ENCODE data around the gene HIGD2A.
A peak's percentile ranks its signal among the peaks of the same experiment; 100 is the strongest.

Gene HIGD2A

DNA sequence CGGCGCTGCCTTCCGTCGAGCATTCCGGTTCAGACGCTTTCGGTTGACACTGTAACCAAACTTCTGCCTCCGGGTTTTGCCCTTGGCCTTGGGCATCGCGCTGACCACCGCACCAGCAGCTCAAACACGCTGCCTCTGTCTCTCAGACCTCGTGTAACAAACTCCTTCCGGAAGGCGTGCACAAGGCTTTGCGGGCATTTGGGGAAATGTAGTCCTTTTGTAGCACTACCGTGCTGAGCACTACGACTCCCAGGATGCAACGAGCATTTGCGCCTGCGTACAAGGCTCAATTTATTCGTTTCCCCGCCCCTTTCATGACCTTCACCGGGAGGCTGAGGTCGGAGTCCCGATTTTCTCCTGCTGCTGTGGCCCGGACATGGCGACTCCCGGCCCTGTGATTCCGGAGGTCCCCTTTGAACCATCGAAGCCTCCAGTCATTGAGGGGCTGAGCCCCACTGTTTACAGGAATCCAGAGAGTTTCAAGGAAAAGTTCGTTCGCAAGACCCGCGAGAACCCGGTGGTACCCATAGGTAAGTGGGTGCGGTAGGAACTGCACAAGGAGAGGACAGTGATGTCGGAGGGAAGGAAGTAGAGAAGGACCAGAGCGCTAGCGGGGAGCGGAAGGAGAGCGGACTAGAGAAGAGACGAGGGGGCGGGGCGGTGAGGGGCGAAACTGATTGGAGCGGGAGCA, at the start of gene HIGD2A, which contains the start of gene NOP16:
Gene HIGD2A (plus strand): TSS at position 308 of the 691 bp plus-strand sequence. CDS start 69 bp downstream, at position 377.
Gene NOP16 (minus strand): TSS at position 155 of the 691 bp plus-strand sequence. CDS start 59 bp downstream, at position 96.
- DNase-seq: peak; percentile 85

GRCh38 chr5:176339304-176339703, 49.2 kb upstream of the HIGD2A start:
- DNase-seq: no peak

GRCh38 chr5:176341325-176342157, 47.0 kb upstream of the HIGD2A start:
- no peak for DNase-seq

DNA sequence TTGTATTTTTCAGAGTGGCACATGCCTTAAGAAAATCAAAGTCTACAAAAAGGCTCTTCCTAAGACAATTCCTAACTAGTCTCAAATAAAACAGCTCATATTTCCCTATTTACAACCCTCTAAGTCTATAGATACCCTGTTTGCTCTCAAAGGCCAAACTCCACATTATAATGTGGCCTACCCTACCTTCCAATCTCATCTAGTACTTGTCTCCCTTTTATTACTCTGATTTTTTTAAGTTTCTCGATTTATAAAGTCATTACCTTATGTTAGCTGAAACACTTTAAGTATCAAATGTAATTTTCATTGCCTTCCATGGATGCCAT, 46.4 kb upstream of the HIGD2A start:
- no peak for DNase-seq

DNA sequence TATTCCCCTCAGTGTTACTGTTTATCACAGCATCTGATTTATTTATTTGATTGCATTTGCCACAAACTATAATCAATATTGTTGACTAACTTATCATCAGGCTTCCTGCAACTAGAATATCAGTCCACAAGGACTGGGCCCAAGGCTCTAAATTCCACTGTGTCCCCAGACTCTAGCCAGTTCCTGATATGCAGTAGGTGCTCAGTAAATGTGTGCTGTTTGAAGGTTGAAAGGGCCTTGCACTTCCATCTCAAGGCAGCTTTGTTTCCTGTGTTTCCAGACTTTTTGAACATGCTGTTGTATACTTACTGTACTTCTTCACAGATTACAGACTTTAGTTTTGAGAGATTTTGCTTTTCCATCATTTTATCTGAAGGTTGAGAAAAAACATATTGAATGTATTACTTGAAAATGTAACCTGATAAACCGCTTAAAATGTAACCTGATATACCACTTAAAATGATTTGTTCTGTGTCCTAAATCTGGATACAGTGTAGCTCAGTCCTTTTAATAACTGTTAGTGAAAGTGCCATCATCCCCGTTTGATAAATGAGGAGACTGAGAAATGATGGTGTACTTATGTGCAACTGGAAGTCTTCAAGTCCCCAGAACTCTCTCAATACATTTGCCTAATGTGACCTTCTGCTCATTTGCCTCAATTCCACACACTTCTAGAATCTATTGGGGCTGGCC, 45.6 kb upstream of the HIGD2A start:
- no peak for DNase-seq

GRCh38 chr5:176350416-176350815, 38.1 kb upstream of the HIGD2A start:
- no peak for DNase-seq

GRCh38 chr5:176352116-176352878, 36.3 kb upstream of the HIGD2A start:
- DNase-seq: no peak

DNA sequence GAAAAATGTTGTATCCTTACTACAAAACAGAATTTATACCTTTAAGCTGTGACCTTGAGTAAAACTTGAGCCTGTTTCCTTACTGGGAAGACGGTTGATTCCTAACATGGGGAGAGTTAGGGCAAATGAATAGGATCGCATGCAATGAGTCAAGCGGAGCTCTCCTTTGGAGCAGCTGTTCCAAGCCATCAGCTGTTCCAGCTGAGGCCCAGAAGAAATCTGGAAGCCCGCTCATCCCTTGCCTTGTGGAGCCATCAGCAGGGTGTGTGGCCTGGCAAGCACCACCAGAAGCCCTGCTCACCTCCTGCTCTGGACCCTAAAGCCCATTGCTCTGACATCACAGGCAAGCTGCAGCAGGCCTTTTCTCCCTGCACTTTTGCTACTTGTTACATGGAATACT, 35.0 kb upstream of the HIGD2A start:
- no peak for DNase-seq

DNA sequence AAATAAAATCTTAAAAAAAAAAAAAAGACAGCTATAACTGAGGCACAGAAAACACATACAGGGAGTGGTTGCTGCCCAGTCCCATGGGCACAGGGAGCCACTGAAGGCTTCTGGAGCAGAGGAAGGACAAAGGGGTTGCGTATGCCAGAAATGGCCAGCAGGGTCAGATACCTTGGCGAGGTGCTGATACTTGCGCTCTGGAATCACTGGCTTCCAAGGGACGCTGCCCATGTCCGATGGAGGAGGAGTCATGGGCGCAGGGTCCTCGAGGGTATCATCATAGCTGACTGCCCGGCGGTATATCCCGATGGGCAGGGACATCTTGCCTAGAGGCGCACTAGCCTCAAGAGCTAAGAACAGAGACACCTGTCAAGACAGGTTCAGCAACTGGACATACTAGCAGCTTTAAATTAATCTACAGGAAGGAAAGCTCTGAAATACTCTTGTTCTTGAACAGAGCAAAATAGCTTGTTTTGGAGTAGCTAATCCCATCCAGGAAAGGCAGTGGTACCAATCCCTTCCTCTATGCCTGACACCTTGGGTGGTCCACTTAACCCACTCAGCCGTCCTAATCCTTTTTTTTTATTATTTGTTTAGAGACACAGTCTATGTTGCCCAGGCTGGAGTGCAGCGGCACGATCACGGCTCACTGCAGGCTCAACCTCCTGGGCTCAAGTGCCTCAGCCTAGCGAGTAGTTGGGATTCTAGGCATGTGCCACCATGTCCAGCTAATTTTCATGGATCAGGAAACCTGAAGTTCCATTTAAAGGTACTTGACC, 33.0 kb upstream of the HIGD2A start:
- no peak for DNase-seq

DNA sequence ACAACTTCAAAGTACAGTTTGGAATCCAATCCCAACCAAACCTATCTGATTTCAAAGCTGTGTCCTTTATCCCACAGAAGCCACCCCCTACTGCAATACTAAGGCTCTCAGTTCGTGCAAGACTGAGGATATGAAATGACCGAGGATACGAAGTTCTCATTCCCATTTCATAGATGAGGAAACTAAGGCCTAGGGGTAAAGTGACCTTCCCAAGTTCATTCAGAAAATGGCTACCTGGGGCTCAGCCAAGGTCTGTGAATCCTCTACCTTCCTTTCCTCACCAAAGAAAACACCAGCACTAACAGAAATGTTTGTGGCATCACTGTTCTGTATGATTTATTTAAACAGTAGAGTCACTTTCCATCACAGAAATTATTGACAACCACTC, 32.4 kb upstream of the HIGD2A start:
- DNase-seq: no peak

DNA sequence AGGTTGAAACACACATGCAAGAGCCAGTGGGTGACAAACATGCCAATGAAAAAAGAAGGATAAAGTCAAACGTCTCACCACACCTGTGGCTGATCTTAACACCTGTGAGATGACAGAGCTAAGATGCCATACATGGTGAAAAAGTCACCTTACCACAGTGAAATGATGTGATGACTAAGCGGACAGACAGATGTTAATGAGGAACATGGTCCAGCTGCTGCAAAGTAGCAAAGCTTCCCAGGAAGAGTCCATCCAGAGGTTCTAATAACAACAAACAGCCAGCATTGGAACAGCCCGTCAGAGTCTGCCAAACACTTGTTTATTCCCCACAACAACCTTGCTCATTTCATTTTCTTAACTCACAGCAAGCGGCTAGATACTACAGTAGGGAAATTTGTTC, 28.9 kb upstream of the HIGD2A start:
- no peak for DNase-seq

DNA sequence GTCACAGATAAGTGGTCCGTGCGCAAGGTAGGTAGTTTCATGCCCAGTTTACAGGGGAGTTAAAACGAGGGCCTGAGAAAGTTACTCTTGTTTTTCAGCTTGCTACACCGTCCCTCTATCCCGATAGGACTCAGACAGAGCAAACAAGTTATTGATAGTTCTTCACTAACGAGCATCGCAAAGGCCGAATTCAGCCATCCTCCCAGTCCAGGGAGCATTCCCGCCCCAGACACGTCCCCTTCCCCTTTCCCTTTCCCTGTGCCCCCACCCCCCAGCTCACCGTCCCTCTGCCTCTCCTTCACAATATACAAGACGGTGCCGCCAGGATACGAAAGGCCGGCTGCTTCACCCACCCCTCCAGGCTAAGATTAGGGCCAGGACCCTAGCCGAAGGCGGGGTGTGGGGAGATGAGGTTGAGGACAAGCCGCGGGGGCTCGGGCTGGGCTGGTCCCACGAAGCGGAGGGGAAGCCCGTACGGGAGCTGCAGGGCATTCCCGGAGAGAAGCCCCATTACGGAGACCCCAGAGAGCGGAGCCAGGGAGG, 27.6 kb upstream of the HIGD2A start:
- DNase-seq: no peak

DNA sequence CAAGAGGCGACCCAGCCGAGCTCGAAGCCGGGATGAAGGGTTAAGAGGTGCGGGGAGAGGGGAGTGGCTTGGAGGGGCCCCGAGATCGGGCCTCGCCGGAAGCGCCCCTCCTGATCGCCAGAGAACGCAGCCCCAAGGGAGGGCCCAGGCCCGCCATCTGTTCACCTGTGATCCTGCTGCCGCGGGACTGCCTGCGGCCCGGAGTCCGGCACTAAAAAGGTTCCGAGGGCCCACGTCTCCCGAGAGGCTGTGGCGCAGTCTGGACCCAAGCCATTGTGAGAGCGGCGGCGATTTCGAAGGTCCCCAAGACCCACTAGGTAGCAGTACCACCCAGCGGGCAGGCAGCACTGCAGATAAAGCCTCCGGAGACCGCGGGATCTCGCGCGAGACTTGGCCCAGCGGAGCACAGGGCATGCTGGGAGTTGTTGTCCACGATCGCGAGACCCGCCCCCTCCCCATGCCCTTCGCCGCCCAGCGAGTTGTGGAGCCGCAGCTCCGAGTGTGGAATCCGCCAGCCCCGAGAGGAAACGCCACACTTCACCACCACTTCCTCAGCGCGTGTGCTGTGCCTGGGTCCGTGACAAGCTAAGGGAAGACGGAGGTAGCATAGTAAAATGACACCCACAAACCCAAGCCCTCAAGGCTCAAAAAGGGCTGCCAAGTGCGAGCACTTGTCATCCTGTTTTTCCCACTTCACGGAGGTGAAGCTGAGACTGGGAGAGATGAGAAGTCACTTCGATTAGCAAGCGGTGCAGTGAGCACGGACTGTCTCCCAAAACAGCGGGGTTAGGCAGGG, 26.9 kb upstream of the HIGD2A start, which contains the start of gene KIAA1191:
Gene KIAA1191 (minus strand): TSS at position 328 of the 796 bp plus-strand sequence. CDS start 2,256 bp downstream, outside the sequence.
- peak; percentile 49 for DNase-seq

GRCh38 chr5:176362233-176362490, 26.4 kb upstream of the HIGD2A start:
- no peak for DNase-seq

GRCh38 chr5:176364765-176365350, 23.7 kb upstream of the HIGD2A start:
- DNase-seq: no peak

GRCh38 chr5:176365351-176366231, 23.0 kb upstream of the HIGD2A start, which contains the start of gene ARL10:
TSS of gene ARL10 (plus strand) at chr5:176365487. CDS start at chr5:176365564, 77 bp downstream.
- no peak for DNase-seq

- no peak for DNase-seq
Observed at GRCh38 chr5:176366232-176366894, 22.2 kb upstream of the HIGD2A start.

DNA sequence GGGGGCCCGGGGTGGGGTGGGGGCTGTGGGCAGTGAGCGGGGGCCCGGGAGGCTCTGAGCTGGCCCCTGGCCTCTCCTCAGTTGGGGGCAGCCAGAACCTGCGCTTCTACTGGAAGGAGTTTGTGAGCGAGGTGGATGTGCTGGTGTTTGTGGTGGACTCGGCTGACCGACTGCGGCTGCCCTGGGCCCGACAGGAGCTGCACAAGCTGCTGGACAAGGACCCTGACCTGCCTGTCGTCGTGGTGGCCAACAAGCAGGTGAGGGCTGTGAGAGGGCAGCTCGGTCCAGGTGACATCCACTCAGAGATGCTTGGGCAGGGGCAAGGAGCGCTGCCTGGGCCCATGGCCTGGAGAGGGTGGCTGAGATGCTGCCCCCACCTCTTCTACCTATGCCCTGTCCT, 19.8 kb upstream of the HIGD2A start:
- DNase-seq: no peak
